Chondrocyte (in vitro differentiated cells): ENCODE data around the gene GRIP2. TPM values are rescaled to one million over a fixed set of nuclear protein-coding genes. Genes with fewer than 3 reads are reported as not detected.

Experiments used
- DNase-seq: peaks from one replicate; pipeline ENCODE4 v3.0.0; 2021; ENCODE audit warnings: mixed read lengths, low spot score
- H3K27ac Mint-ChIP-seq: one replicate; pipeline ENCODE4 v1.8.0; 2021; ENCODE audit warnings: mild to moderate bottlenecking, moderate library complexity, mixed read lengths; ENCODE audit not compliant: unreplicated experiment
- H3K27me3 Mint-ChIP-seq: 2 replicates; pipeline ENCODE4 v1.8.0; 2021; ENCODE audit warnings: low read depth, mixed read lengths
- H3K36me3 Mint-ChIP-seq: 2 replicates; pipeline ENCODE4 v1.8.0; 2021; ENCODE audit warnings: low read depth, mixed read lengths
- H3K4me1 Mint-ChIP-seq: 2 replicates; pipeline ENCODE4 v1.8.0; 2021; ENCODE audit warnings: low read depth, mild to moderate bottlenecking, mixed read lengths
- H3K4me3 Mint-ChIP-seq: one replicate; pipeline ENCODE4 v1.8.0; 2021; ENCODE audit warnings: mild to moderate bottlenecking, moderate library complexity, mixed read lengths; ENCODE audit not compliant: unreplicated experiment
- H3K9me3 Mint-ChIP-seq: 2 replicates; pipeline ENCODE4 v1.8.0; 2021; ENCODE audit warnings: low read depth, mixed read lengths
- CTCF ChIP-seq: fragments of 200-600 bp; sonication (generic); IDR thresholded peaks from 2 replicates; pipeline ENCODE4 v1.5.0; 2021; ENCODE audit warnings: antibody characterized with exemption, mild to moderate bottlenecking, moderate library complexity
- total RNA-seq: library from RNA; stranded (reverse); gene quantifications from 3 replicates; pipeline ENCODE4 v1.2.1, GENCODE V29; 2021

The GRIP2 gene
- total RNA-seq, 1 donor from 2014 or later = 0.20 TPM

GRCh38 chr3:14478956-14479550 lies 61.1 kb downstream of the GRIP2 start:
- DNase-seq = peak; percentile 57
- TF ChIP-seq CTCF = no peak
- Mint-ChIP-seq H3K36me3 (peaks cover 34% of the 10 kb centered on the region), H3K9me3 (no peaks in the 10 kb centered on the region), H3K4me1 (peaks cover 4% of the 10 kb centered on the region), H3K27me3 (no peaks in the 10 kb centered on the region), H3K4me3 (no peak overlapping the region), H3K27ac (no peak overlapping the region)

GRCh38 chr3:14477311-14477935 lies 62.7 kb downstream of the GRIP2 start:
- no peaks in the 10 kb centered on the region for H3K9me3 Mint-ChIP-seq
- H3K4me3 Mint-ChIP-seq = no peak overlapping the region
- no peaks in the 10 kb centered on the region for H3K27me3 Mint-ChIP-seq
- H3K4me1 Mint-ChIP-seq = peaks cover 17% of the 10 kb centered on the region
- H3K27ac Mint-ChIP-seq = no peak overlapping the region
- H3K36me3 Mint-ChIP-seq = peaks cover 34% of the 10 kb centered on the region
- no peak for TF ChIP-seq CTCF
- DNase-seq = peak; percentile 59

- H3K9me3 Mint-ChIP-seq = no peaks in the 10 kb centered on the region
- H3K36me3 Mint-ChIP-seq = peaks cover 31% of the 10 kb centered on the region
- peak; percentile 35 for DNase-seq
- H3K4me3 Mint-ChIP-seq = no peak overlapping the region
- no peak overlapping the region for H3K27ac Mint-ChIP-seq
- H3K4me1 Mint-ChIP-seq = peaks cover 24% of the 10 kb centered on the region
- no peaks in the 10 kb centered on the region for H3K27me3 Mint-ChIP-seq
- TF ChIP-seq CTCF = no peak
These were observed 63.4 kb downstream of the GRIP2 start for GRCh38 chr3:14476583-14477265.

- no peak for TF ChIP-seq CTCF
- Mint-ChIP-seq H3K4me3 (no peak overlapping the region), H3K27ac (no peak overlapping the region), H3K27me3 (no peaks in the 10 kb centered on the region), H3K36me3 (peaks cover 24% of the 10 kb centered on the region), H3K4me1 (peaks cover 32% of the 10 kb centered on the region), H3K9me3 (no peaks in the 10 kb centered on the region)
- no peak for DNase-seq
These were observed 64.5 kb downstream of the GRIP2 start for GRCh38 chr3:14475621-14476020.

GRCh38 chr3:14474363-14475081 lies 65.6 kb downstream of the GRIP2 start:
- Mint-ChIP-seq H3K4me1 (peaks cover 32% of the 10 kb centered on the region), H3K4me3 (no peak overlapping the region), H3K27me3 (no peaks in the 10 kb centered on the region), H3K27ac (no peak overlapping the region), H3K9me3 (no peaks in the 10 kb centered on the region), H3K36me3 (peaks cover 24% of the 10 kb centered on the region)
- no peak for DNase-seq
- TF ChIP-seq CTCF = no peak
